Effector memory CD4-positive, alpha-beta T cell (primary cell): ENCODE data around the gene ARAP1.

ENCODE experiments used
- DNase-seq, 3 donors: peaks; one replicate each; pipeline ENCODE4 v3.0.0-alpha.2; 2020
- H3K27ac ChIP-seq: 2 replicates; pipeline ENCODE4 v1.7.0; 2013; ENCODE audit warnings: mild to moderate bottlenecking, low read length, moderate library complexity; ENCODE audit not compliant: insufficient read depth, poor library complexity, severe bottlenecking
- H3K27me3 ChIP-seq: replicated peaks from 2 replicates; pipeline ENCODE4 v1.7.0; 2013; ENCODE audit warnings: mild to moderate bottlenecking, low read length; ENCODE audit not compliant: insufficient read depth, control insufficient read depth, poor library complexity, severe bottlenecking
- H3K36me3 ChIP-seq: 2 replicates; pipeline ENCODE4 v1.7.0; 2013; ENCODE audit warnings: mild to moderate bottlenecking, low read length, moderate library complexity; ENCODE audit not compliant: control insufficient read depth, insufficient read depth
- H3K4me1 ChIP-seq: 2 replicates; pipeline ENCODE4 v1.7.0; 2013; ENCODE audit warnings: low read length, mild to moderate bottlenecking; ENCODE audit not compliant: control insufficient read depth, insufficient read depth, poor library complexity, severe bottlenecking
- H3K4me3 ChIP-seq: 2 replicates; pipeline ENCODE4 v1.7.0; 2013; ENCODE audit warnings: low read length, low read depth, mild to moderate bottlenecking; ENCODE audit not compliant: insufficient read depth, poor library complexity, severe bottlenecking
- H3K9me3 ChIP-seq: 2 replicates; pipeline ENCODE4 v1.7.0; 2013; ENCODE audit warnings: mild to moderate bottlenecking, low read length, moderate library complexity; ENCODE audit not compliant: control insufficient read depth

Gene ARAP1

GRCh38 chr11:72742513-72743320 lies 9.5 kb downstream of the ARAP1 start:
- no peaks in the 10 kb centered on the region for H3K27me3 ChIP-seq
- no peak for DNase-seq
- no peak overlapping the region for H3K27ac ChIP-seq
- H3K4me1 ChIP-seq: peaks cover 13% of the 10 kb centered on the region
- no peak overlapping the region for H3K4me3 ChIP-seq
- no peaks in the 10 kb centered on the region for H3K36me3 ChIP-seq
- no peaks in the 10 kb centered on the region for H3K9me3 ChIP-seq

- no peak for DNase-seq
- Histone ChIP-seq H3K4me3 (no peak overlapping the region), H3K4me1 (peaks cover 17% of the 10 kb centered on the region), H3K27ac (no peak overlapping the region), H3K27me3 (no peaks in the 10 kb centered on the region), H3K9me3 (no peaks in the 10 kb centered on the region), H3K36me3 (no peaks in the 10 kb centered on the region)
Observed at GRCh38 chr11:72741849-72742512, 10.2 kb downstream of the ARAP1 start.

GRCh38 chr11:72741429-72741833 lies 10.8 kb downstream of the ARAP1 start:
- H3K27ac ChIP-seq: no peak overlapping the region
- H3K4me1 ChIP-seq: peaks cover 23% of the 10 kb centered on the region
- no peaks in the 10 kb centered on the region for H3K27me3 ChIP-seq
- H3K36me3 ChIP-seq: no peaks in the 10 kb centered on the region
- DNase-seq: no peak
- no peak overlapping the region for H3K4me3 ChIP-seq
- no peaks in the 10 kb centered on the region for H3K9me3 ChIP-seq

- Histone ChIP-seq H3K9me3 (no peaks in the 10 kb centered on the region), H3K4me3 (no peak overlapping the region), H3K4me1 (peaks cover 28% of the 10 kb centered on the region), H3K27ac (no peak overlapping the region), H3K36me3 (no peaks in the 10 kb centered on the region), H3K27me3 (no peaks in the 10 kb centered on the region)
- DNase-seq: no peak
Observed at GRCh38 chr11:72740562-72741428, 11.4 kb downstream of the ARAP1 start.

- no peak for DNase-seq
- peak overlapping the region; percentile 6 for H3K27ac ChIP-seq
- H3K27me3 ChIP-seq: no peaks in the 10 kb centered on the region
- peaks cover 30% of the 10 kb centered on the region for H3K4me1 ChIP-seq
- no peak overlapping the region for H3K4me3 ChIP-seq
- no peaks in the 10 kb centered on the region for H3K36me3 ChIP-seq
- no peaks in the 10 kb centered on the region for H3K9me3 ChIP-seq
Observed at GRCh38 chr11:72740060-72740424, 12.2 kb downstream of the ARAP1 start.

- H3K27ac ChIP-seq: peak overlapping the region; percentile 6
- H3K27me3 ChIP-seq: no peaks in the 10 kb centered on the region
- no peak for DNase-seq
- peaks cover 30% of the 10 kb centered on the region for H3K4me1 ChIP-seq
- H3K36me3 ChIP-seq: no peaks in the 10 kb centered on the region
- H3K4me3 ChIP-seq: no peak overlapping the region
- H3K9me3 ChIP-seq: no peaks in the 10 kb centered on the region
Observed at GRCh38 chr11:72739240-72740059, 12.8 kb downstream of the ARAP1 start.

- DNase-seq: no peak
- H3K4me3 ChIP-seq: no peak overlapping the region
Observed at GRCh38 chr11:72738199-72739141, 13.7 kb downstream of the ARAP1 start.

GRCh38 chr11:72737336-72737735 lies 14.9 kb downstream of the ARAP1 start:
- no peak for DNase-seq
- peak overlapping the region; percentile 67 for H3K27ac ChIP-seq
- H3K4me1 ChIP-seq: peaks cover 27% of the 10 kb centered on the region
- no peaks in the 10 kb centered on the region for H3K9me3 ChIP-seq
- H3K4me3 ChIP-seq: no peak overlapping the region
- H3K27me3 ChIP-seq: no peaks in the 10 kb centered on the region
- H3K36me3 ChIP-seq: no peaks in the 10 kb centered on the region

More at GRCh38 chr11:72738199-72739141, 13.7 kb downstream of the ARAP1 start:
- Histone ChIP-seq H3K9me3 (no peaks in the 10 kb centered on the region), H3K27me3 (no peaks in the 10 kb centered on the region), H3K36me3 (no peaks in the 10 kb centered on the region), H3K27ac (no peak overlapping the region), H3K4me1 (peaks cover 30% of the 10 kb centered on the region)
